GM19455 (cell line): ENCODE measurements around the gene PEAR1.

ENCODE experiments used
- ATAC-seq: cut with Tn5 transposase; IDR thresholded peaks from one replicate; pipeline ENCODE4 v1.9.1; 2021; ENCODE audit not compliant: unreplicated experiment

Gene PEAR1

DNA sequence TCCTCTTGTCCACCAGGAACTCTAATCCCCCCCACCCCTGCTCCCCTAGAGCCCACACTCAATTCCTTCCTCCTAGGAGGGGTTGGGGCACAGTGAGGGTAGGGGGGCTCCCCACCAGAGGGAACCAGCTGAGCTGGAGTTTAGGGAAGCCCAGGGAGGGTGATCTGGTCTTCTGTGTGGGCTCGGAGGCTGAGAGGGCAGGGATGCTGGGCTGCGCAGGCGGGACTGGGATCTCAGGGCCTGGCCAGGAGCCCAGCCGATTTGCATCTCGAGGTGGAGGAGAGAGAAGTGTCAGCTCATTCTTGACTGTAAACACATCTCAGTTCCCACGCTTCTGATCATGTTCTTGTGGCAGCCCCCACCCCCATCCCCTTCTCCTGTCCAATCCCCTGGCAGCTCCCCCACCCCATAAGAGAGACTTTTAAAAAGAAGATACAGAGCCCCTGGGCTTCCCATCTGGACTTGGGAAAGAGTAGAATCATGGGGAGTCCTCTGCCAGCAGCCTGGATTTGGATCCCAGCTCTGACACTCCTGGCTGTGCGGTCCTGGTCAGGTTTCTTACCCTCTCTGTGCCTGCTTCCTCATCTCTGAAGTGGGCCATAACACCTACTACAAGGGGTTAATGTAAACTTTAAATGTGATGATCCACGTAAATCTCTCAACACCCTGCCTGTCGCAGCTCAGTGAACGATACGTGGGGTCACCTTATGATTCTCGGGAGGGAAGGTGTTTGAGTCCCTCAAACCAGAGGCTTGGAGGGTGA is 6.6 kb downstream of the PEAR1 start:
- no peak for ATAC-seq

DNA sequence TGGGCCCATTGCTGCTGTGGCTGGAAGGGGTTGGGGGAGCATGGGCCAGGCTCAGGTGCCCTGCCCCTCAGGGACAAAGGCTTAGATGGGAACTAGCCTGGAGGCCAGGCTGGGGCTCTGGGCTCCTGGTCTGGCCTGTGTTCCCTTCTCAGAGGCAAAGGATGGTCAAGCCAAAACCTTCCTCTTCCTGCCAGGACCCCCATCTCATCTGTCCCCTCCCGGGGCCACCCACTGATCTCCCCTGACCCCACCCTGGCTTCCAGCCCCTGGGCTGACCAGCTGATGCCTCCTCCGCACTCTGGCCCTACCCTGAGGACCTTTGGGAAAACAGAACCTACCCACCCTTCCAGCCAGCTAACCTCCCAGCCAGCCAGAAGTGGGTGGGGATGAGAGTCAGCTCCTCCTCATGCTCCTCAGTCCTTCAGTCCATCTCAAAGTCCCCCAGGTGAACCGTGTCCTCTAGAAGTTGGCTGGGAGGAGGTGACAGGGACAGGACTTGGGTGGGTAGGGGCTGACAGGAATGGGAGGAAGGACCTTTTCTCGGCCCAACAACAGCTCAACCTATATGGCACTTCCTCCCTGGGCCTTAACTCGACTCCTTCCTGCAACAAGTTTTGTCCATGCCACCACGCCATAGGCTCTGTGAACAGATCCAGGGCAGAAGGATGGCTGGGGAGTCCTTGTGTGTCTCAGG is 7.5 kb downstream of the PEAR1 start:
- ATAC-seq: no peak

DNA sequence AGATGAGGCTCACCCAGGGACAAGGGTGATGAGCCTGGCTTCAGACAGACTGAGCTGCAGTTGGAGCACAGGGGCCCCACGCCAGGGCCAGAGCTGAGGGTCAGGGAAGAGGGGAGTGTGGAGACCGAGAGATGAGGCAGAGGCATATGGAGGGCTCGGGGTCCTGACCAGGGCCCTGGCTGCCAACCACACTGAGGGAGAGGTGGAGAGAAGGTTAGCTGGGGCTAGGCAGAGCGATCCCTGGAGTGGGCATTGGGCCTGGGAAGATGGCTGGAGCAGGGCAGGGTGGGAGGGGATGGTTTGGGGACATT is 8.0 kb downstream of the PEAR1 start:
- ATAC-seq: no peak

DNA sequence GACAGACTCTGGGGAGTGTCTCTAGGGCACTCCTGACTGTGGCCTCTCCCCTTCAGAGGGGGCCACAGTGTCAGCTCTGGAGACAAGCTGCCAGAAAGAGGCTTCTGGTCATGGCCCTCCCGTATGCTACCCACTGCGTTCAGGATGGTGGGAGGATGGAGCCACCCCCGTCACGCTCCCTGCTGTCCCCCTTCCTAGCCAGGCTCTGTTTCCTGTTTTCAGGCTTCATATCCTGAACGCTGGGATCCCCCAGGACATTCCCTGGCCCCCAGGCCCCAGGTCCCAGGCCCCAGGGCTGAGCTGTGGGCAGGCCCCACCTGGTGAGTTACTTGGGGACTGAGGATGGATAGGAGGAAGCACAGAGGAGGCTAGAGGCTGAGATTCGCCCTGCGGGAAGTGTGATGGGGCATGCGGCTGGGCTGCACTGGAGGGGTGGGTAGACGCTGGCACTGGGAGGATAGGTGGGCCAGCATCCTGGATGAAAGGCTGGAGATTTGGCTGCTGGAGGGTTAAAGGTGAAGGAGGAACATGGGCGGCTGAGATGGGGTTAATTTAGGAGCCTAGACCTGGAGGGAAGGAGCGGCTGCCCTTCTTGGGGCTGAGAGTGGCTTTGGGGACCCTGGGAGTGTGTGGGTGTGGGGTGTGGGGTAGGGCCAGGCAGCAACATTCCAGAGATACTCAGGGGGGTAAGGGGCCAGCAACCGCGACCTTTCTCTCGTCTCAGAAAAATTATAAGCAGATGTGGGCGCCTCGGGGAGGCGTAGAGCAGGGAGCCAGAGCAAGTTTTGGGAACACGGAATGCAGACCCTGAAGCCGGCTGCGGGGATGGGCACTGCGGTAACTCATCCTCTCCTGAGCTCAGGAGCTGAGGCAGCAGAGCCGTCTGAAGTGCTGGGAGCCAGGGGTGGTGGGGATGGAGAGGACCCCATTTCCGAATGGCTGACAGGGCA is 8.7 kb downstream of the PEAR1 start:
- no peak for ATAC-seq

DNA sequence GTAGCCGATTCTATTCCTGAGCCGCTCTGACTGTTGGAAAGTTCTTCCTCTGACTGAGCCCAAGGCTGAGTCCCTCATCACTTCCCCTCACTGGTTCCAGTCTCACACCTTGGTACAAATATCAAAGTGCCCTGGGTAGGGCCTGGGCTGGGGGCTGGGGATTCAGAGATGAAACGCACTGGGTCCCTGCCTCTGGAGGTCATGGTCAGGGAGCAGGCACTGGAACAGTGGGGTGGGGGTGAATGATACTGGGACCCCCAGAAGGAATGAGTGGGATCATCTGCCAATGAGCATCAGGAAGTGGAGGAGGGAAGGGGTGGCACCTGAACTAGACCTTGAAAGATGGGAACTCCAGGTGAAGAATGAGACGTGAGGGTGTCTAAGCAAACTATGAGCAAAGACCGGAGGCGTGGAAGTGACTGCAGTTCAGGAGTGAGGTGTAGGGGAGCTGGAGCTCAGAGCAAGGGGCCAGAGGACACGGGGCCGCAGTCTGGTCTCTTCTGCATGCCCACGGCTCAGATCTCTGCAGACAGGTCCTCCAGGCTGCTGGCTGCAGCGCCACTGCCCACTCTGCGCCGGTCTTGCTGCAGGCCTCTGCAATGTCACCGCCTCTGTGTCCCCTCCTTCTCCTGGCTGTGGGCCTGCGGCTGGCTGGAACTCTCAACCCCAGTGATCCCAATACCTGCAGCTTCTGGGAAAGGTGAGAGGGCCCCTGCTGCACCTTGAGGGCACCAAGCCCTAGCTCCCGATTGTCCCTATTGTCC is 10.0 kb downstream of the PEAR1 start:
- no peak for ATAC-seq

DNA sequence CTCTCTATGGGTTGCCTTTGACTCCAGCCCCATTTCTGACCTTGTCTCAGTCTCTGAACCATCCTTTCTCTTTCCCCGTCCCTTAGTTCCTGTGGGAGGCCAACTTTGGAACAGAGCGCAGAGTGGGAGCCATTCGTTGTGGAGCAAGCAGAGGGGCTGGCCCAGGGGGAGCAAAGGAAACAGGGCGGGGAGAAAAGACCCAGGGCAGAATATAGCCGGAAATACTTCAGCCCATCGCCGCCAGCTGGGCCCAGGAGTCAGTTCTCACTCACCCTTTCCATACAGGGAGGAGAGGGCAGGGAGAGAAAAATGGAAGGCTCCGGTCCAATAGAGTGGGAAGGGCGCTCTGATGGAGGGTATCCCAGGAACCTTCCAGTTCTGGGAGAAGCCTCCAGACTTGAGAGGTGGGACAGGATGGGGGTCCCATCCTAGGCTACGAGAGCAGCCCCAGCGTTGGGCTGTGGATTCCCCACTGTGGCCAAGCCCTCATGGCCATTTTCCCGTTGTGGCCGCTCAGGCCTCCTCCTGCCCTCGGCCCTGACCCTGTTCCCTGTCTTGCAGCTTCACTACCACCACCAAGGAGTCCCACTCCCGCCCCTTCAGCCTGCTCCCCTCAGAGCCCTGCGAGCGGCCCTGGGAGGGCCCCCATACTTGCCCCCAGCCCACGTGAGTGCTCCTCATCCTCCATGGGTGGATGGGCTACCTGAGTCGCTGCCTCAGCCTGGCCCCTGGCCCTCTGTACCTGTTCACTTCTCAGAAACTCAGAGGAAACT is 10.9 kb downstream of the PEAR1 start:
- no peak for ATAC-seq

DNA sequence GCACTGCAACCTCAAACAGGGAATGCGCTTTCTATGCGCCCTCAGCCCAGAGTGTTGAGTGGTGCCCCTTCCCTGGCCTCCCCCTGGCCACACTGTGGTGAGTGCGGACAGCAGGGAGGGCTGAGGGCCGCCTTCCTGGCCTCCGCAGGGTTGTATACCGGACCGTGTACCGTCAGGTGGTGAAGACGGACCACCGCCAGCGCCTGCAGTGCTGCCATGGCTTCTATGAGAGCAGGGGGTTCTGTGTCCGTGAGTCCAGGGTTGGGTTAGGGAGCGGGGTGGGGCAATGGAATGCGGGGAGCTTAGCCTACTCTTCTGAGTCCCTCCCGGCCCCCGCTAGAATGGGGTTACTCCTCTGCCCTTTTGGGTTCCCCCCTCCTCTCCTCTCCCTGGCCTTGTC is 11.7 kb downstream of the PEAR1 start:
- no peak for ATAC-seq

DNA sequence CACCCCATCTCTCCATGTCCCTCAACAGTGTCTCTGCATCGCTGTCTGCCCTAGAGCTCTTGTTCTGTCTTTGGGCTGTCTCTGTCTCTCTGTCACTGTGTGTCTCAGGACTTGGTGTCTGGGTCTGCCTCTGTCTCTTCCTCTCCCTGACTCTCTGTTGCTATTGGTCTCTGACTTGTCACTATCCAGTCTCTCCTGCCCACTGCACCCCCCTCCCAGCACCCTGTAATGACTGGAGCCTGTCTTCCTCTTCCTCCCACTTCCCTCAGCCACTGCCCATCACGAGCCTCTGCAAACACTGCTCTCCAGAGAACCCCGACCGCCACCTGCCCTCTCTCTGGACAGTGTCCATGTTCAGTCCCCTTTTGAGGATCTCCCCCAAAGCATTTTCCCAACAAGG is 12.1 kb downstream of the PEAR1 start:
- ATAC-seq: no peak

DNA sequence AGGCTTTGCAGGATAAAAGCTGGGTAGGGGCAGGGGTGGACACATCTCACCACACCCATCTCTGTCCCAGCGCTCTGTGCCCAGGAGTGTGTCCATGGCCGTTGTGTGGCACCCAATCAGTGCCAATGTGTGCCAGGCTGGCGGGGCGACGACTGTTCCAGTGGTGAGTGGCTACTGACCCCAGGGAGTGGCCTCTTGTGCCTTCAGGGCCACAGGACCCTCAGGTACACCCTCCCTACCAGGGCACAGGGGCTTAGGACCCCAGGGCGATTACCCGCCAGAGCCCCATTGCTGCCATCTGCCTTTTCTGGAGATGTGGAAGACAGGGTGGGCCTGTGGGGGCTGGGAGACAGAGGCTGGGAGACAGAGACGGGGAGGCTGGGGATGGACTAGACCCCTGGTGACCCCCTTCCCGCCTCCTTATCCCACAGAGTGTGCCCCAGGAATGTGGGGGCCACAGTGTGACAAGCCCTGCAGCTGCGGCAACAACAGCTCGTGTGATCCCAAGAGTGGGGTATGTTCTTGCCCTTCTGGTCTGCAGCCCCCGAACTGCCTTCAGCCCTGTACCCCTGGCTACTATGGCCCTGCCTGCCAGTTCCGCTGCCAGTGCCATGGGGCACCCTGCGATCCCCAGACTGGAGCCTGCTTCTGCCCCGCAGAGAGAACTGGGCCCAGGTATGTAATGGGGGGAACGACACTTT is 12.8 kb downstream of the PEAR1 start:
- ATAC-seq: no peak

DNA sequence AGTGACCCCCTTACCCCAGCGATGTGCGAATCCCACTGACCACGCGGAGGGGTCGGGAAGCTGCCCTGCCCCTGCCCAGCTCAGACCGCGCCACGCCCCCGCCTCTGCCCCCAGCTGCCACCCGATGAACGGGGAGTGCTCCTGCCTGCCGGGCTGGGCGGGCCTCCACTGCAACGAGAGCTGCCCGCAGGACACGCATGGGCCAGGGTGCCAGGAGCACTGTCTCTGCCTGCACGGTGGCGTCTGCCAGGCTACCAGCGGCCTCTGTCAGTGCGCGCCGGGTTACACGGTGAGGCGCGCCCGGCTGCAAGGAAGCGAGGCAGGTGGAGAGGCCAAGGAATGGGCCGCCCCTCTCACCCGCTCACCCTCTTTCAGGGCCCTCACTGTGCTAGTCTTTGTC is 15.0 kb downstream of the PEAR1 start:
- no peak for ATAC-seq

DNA sequence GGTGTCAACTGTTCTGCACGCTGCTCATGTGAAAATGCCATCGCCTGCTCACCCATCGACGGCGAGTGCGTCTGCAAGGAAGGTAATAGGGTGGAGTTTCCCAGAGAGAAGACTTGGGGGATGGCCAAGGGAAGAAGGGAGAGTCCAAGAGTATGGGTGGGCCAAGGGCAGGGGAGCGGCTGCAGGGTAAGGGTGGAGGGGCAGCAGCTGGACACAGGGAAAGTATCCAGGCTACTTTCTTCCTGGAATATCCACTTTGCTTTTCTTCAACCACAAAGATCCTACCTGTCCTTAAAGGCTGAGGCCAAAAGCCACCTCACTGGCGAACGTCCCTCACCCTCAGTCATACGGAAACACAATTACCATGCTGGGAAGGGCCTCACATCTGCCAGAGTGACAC is 15.4 kb downstream of the PEAR1 start:
- no peak for ATAC-seq

- no peak for ATAC-seq
Measured at GRCh38 chr1:156909671-156910070, 16.2 kb downstream of the PEAR1 start.

- ATAC-seq: no peak
Measured at GRCh38 chr1:156910309-156910782, 16.8 kb downstream of the PEAR1 start.

- no peak for ATAC-seq
Measured at GRCh38 chr1:156911577-156912298, 18.2 kb downstream of the PEAR1 start.

DNA sequence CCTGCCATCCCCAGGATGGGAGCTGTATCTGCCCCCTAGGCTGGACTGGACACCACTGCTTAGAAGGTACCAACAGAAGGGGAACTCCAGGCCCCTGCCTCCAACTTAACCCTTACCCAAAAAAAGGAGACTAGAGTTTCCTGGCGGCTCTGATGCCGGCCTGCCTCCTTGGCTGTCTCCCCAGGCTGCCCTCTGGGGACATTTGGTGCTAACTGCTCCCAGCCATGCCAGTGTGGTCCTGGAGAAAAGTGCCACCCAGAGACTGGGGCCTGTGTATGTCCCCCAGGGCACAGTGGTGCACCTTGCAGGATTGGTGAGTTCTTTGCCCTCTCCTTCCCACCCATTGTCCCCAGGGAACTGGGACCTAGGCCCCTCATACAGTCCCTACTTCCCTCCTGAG is 18.8 kb downstream of the PEAR1 start:
- ATAC-seq: no peak

DNA sequence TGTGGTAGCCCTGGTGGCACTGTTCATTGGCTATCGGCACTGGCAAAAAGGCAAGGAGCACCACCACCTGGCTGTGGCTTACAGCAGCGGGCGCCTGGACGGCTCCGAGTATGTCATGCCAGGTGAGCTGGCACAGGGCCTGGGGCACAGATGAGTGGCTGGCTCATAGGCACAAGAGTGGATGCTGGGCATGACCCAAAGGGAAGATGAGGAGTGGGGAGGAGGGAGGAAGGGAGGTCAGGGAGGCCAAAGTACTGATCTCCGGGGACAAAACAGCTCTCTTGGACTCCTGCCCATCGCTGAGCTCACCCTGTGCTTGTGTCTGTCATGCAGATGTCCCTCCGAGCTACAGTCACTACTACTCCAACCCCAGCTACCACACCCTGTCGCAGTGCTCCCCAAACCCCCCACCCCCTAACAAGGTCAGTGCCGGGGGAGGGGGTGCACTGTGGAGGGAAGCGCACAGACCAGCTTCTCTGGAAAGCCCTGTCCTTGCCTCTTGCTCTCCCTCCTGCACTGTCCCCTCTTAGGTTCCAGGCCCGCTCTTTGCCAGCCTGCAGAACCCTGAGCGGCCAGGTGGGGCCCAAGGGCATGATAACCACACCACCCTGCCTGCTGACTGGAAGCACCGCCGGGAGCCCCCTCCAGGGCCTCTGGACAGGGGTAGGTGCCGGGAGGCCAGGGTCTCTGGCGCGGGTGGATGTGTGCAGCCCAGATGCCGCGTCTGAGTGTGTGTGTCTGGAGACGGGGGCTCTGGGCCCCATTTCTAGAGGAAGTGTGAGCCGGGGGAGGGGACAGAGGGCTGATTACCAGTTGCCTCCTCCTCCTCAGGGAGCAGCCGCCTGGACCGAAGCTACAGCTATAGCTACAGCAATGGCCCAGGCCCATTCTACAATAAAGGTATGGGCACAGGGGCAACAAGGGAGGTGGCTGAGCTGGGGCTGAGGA is 19.6 kb downstream of the PEAR1 start:
- no peak for ATAC-seq

DNA sequence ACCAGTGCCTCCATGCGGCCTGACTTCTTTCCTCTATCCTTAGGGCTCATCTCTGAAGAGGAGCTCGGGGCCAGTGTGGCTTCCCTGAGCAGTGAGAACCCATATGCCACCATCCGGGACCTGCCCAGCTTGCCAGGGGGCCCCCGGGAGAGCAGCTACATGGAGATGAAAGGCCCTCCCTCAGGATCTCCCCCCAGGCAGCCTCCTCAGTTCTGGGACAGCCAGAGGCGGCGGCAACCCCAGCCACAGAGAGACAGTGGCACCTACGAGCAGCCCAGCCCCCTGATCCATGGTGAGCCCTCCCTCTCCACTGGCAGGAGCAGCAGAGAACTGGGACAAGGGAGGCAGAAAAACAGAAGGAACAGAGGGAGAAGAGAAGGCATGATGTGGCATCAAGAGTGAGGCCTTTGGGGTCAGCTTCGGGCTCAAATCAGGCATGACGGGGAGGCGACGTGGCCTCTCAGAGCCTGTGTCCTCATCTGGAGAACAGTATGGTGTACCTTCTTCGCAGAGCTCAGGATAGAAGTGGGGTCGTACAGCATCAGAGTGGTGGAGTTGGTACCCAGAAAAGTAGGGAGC is 20.4 kb downstream of the PEAR1 start:
- no peak for ATAC-seq
